SK-N-SH (cell line): ENCODE measurements around the gene SRGAP2B. TPM values are rescaled to one million over a fixed set of nuclear protein-coding genes. Genes with fewer than 3 reads are reported as not detected.
"Not testable (repeated sequence)": the region's sequence is repeated elsewhere in the genome, so short reads cannot be mapped to it uniquely, and the experiment has no call there.

Experiments
- CTCF ChIA-PET: fragments of 300-600, 350-600 bp; formaldehyde crosslinking; extraction: SDS; loops from one replicate; lab custom pipeline; 2021; lab: Yijun Ruan, JAX
- POLR2A ChIA-PET: fragments of 350-600 bp; sonication (Branson Sonifier 250); formaldehyde crosslinking; extraction: SDS; loops from one replicate; lab custom pipeline; 2020; ENCODE audit warnings: antibody characterized with exemption, inconsistent platforms; lab: Yijun Ruan, JAX
- DNase-seq: peaks from one replicate; pipeline ENCODE4 v3.0.0; 2012
- H2AFZ ChIP-seq: fragments of 200-600 bp; sonication (generic); 2 replicates; pipeline ENCODE4 v1.8.1; 2016; ENCODE audit warnings: antibody characterized with exemption, mild to moderate bottlenecking, low read depth
- H3F3A ChIP-seq: fragments of 200-600 bp; sonication (generic); replicated peaks from 2 replicates; pipeline ENCODE3; 2016; ENCODE audit warnings: antibody characterized with exemption, mild to moderate bottlenecking; ENCODE audit not compliant: insufficient read depth
- H3K27ac ChIP-seq, 2 experiments: fragments of 200-500 bp in 1 of 2; fragments of 200-600 bp in 1 of 2; sonication (Bioruptor generic) in 1 of 2; sonication (generic), shearing (Covaris generic) in 1 of 2; 2 replicates each; pipeline versions ENCODE4 v1.5.1 to v1.6.1; 2014 to 2016; ENCODE audit warnings: low read depth in 2 of 2, inconsistent platforms in 1 of 2, low read length in 1 of 2, mild to moderate bottlenecking in 1 of 2, mixed read lengths in 1 of 2
- H3K27me3 ChIP-seq: fragments of 200-600 bp; sonication (generic), shearing (Covaris generic); 2 replicates; pipeline ENCODE4 v1.6.1; 2016; ENCODE audit warnings: mixed run types; ENCODE audit not compliant: insufficient read depth
- H3K36me3 ChIP-seq, 2 experiments: fragments of 200-500 bp in 1 of 2; fragments of 200-600 bp in 1 of 2; sonication (Bioruptor generic) in 1 of 2; sonication (generic) in 1 of 2; replicated peaks in 1 of 2; 2 replicates each; pipeline versions ENCODE3 to v1.5.1; 2014 to 2016; ENCODE audit warnings: low read length in 1 of 2, mild to moderate bottlenecking in 1 of 2; ENCODE audit not compliant: insufficient read depth in 2 of 2, control insufficient read depth in 1 of 2
- H3K4me1 ChIP-seq, 2 experiments: fragments of 200-500 bp in 1 of 2; fragments of 200-600 bp in 1 of 2; sonication (Bioruptor generic) in 1 of 2; sonication (generic), shearing (Covaris generic) in 1 of 2; 2 replicates each; pipeline versions ENCODE4 v1.5.1 to v1.6.1; 2014 to 2016; ENCODE audit warnings: low read depth in 1 of 2, low read length in 1 of 2, mixed run types in 1 of 2; ENCODE audit not compliant: insufficient read depth in 2 of 2, control insufficient read depth in 1 of 2
- H3K4me2 ChIP-seq: fragments of 200-600 bp; sonication (generic), shearing (Covaris generic); 2 replicates; pipeline ENCODE4 v1.6.1; 2017; ENCODE audit warnings: mixed run types
- H3K4me3 ChIP-seq, 2 experiments: fragments of 200-500 bp in 1 of 2; fragments of 200-600 bp in 1 of 2; sonication (Bioruptor generic) in 1 of 2; sonication (generic), shearing (Covaris generic) in 1 of 2; 2 replicates each; pipeline versions ENCODE4 v1.5.1 to v1.8.1; 2014 to 2016; ENCODE audit warnings: low read depth in 2 of 2, inconsistent platforms in 1 of 2, low read length in 1 of 2, mild to moderate bottlenecking in 1 of 2, mixed read lengths in 1 of 2, moderate library complexity in 1 of 2
- H3K79me2 ChIP-seq: fragments of 200-600 bp; sonication (generic); 2 replicates; pipeline ENCODE4 v1.8.1; 2017; ENCODE audit warnings: mild to moderate bottlenecking; ENCODE audit not compliant: insufficient read depth
- H3K9ac ChIP-seq: fragments of 200-600 bp; sonication (generic); 2 replicates; pipeline ENCODE4 v1.6.1; 2017; ENCODE audit warnings: mixed run types
- H3K9me2 ChIP-seq: fragments of 200-600 bp; sonication (generic); 2 replicates; pipeline ENCODE4 v1.6.1; 2017; ENCODE audit warnings: mixed run types
- H3K9me3 ChIP-seq: fragments of 200-600 bp; sonication (generic); 2 replicates; pipeline ENCODE4 v1.6.1; 2017; ENCODE audit warnings: mixed run types, mild to moderate bottlenecking, moderate library complexity
- H4K20me1 ChIP-seq: fragments of 200-600 bp; sonication (generic); 2 replicates; pipeline ENCODE4 v1.6.1; 2017; ENCODE audit warnings: mild to moderate bottlenecking, mixed run types; ENCODE audit not compliant: insufficient read depth
- WGBS: methylation state at CpG from one replicate; pipeline ENCODE4 v1.1.6; 2017; ENCODE audit warnings: low lambda C conversion rate; 5-methylcytosine and 5-hydroxymethylcytosine counted together
- polyA plus RNA-seq, 3 experiments: library from polyadenylated mRNA; depleted of rRNA; stranded (reverse); fragments of >200 nt; gene quantifications; 2 replicates each; pipeline ENCODE4 v1.2.3, GENCODE V29; 2012

SRGAP2B gene
- polyA plus RNA-seq, 1 of the 3 experiments (the other 2 are of a cell fraction): 12.3 TPM

DNA sequence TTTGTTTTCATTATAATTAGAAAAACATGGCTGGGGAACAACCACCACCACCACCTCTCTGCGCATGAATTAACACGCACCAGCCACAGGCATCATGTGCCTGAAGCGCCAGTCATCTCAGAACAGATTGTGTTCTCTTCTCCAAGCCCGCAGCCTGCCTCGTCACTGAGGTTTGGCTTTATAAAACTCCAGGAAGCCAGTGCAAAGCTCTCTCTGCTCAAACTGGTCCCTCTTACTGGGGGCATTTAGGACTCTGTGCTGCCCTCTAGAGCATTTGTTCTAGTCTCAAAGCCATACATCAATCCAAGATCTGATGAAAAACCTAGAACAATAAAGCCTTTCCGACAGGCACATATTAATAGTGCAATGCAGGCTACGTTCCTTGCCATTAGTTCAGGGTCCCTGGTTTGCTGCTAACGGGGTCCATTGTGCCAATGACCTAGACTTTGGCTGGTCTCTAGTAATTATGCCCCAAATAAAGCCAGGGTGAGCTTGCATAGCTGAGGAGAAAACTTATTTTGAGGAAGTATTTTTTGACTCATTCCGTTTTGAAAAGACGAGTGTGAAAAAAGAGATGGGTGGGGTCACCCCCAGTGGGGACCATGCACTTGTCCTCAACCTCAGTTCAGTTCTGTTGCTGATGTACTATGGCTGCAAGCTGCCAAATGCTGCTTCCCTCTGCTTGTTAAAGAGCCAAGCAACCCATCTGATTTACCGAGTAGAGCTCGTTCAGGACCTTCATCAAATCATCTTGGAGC lies 181.0 kb downstream of the SRGAP2B start:
- DNase-seq, H3K36me3 ChIP-seq, H2AFZ ChIP-seq, H4K20me1 ChIP-seq, H3K27ac ChIP-seq, H3K4me2 ChIP-seq, H3F3A ChIP-seq, POLR2A ChIA-PET, H3K9ac ChIP-seq, H3K4me1 ChIP-seq, CTCF ChIA-PET, H3K9me3 ChIP-seq, H3K4me3 ChIP-seq, H3K27me3 ChIP-seq, H3K79me2 ChIP-seq, H3K9me2 ChIP-seq: not testable (repeated sequence)
- WGBS: 90% methylated on average over 3 of the region's 12 CpGs

DNA sequence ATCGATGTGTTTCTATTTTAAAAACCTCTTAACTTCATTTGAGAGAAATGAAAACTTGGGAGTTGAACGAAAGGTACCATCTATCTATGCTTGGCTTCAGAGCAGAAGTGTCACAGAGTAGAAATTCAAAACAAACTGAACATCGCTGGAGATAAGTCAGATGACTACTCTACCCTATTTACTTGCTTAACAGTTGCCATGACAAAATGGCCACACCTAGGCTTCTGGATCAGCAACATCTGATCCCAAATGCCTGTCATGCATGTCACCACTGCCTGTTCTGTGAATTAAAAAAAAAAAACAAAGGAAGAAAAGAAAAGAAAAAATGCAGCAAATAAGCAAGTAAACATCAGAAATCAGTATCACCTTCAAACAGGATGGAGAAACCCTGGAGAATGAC lies 181.7 kb downstream of the SRGAP2B start:
- H3K9ac ChIP-seq, H3K36me3 ChIP-seq, H3K9me2 ChIP-seq, H2AFZ ChIP-seq, H3K79me2 ChIP-seq, H3K27ac ChIP-seq, H3K4me1 ChIP-seq, H4K20me1 ChIP-seq, CTCF ChIA-PET, H3K4me2 ChIP-seq, POLR2A ChIA-PET, H3K9me3 ChIP-seq, H3K27me3 ChIP-seq, H3F3A ChIP-seq, DNase-seq, H3K4me3 ChIP-seq: not testable (repeated sequence)
- WGBS: no CpG with 5 or more reads among the region's 3 CpGs

DNA sequence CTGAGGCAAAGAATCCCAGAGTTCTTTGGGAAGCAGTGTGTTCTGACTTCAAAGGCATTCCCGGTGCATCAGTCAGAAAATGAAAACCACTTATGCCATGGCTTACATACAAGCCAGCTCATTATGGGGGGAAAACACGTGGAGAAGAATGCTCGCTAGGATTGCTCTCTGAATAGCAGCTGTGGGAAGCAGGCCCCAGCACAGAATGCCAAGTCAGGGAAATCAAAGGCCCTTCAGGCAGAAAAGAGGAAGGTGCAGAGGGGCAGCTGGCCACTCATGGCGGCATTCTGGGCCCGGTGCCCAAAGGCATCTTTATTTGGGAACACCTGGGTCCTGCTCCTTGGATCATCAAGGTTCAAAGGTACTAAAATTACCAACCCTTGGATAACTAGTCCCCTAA lies 184.4 kb downstream of the SRGAP2B start:
- H2AFZ ChIP-seq, H3K4me3 ChIP-seq, CTCF ChIA-PET, H4K20me1 ChIP-seq, DNase-seq, H3K36me3 ChIP-seq, H3K9ac ChIP-seq, H3K79me2 ChIP-seq, H3K27me3 ChIP-seq, H3F3A ChIP-seq, H3K9me3 ChIP-seq, H3K9me2 ChIP-seq, H3K4me2 ChIP-seq, H3K4me1 ChIP-seq, H3K27ac ChIP-seq, POLR2A ChIA-PET: not testable (repeated sequence)
- WGBS: no CpG with 5 or more reads among the region's 5 CpGs

DNA sequence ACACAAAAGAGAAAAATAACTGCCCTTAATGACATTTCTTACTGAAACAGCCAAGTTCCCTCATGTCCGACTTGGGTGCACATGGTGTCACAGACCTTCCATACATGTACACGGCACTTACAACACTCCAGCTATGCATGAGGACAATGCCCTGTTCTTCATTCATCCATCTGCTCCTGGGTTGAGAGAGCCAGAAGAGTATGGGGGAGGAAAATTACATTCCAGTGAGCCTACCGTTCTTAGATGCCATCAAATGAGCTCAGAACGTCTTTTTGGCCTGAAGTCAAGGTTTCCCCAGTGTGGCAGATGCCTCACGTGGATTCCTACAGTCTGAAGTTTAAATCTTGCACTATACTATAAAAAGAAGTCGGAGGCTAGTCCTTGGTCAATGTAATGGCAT lies 194.3 kb downstream of the SRGAP2B start:
- H2AFZ ChIP-seq, POLR2A ChIA-PET, H4K20me1 ChIP-seq, H3K4me1 ChIP-seq, H3K27me3 ChIP-seq, H3F3A ChIP-seq, CTCF ChIA-PET, DNase-seq, H3K4me3 ChIP-seq, H3K27ac ChIP-seq, H3K36me3 ChIP-seq, H3K9ac ChIP-seq, H3K9me3 ChIP-seq, H3K4me2 ChIP-seq, H3K79me2 ChIP-seq, H3K9me2 ChIP-seq: not testable (repeated sequence)
- WGBS: no CpG with 5 or more reads among the region's 6 CpGs

DNA sequence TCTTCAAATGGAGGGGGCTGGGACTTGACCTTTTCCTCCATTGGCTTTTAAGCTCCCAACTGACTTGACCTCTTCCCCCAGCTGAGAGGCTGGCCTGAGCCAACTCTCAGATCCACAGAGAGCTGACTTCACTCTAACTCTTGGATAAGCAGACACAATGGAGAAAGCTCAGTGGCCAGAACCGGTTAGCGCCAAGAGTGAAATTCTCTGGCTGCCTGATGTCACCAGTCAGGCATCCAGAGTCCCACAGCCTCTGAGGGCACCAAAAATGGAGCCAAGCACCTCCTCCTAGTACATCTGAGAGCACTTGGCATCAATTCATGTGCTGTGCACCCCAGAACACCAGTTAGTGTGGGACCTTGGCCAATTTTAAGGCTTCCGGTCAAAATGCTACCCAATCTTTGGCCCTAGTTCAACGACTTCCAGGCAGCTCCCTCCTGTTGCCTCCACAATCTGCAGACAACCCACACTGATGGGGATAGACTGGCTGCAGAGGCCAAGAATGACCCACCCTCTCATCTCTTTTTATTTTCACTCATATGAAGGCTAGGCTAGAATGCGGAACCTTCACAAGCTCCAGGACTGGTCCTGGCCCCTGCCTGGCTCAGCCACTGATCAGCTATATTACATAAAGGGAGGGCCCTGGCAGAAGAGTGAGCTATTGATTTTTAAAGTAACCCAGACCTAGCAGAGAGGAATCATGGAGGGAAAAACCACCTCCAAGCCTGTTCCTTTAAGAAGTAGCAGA lies 200.5 kb downstream of the SRGAP2B start:
- WGBS: no CpG with 5 or more reads among the region's 5 CpGs
- H3K4me3 ChIP-seq, H3K9ac ChIP-seq, POLR2A ChIA-PET, H3K79me2 ChIP-seq, H3K27ac ChIP-seq, H3K4me1 ChIP-seq, H3K27me3 ChIP-seq, H3K9me2 ChIP-seq, H3F3A ChIP-seq, H3K9me3 ChIP-seq, DNase-seq, H3K4me2 ChIP-seq, H2AFZ ChIP-seq, H4K20me1 ChIP-seq, CTCF ChIA-PET, H3K36me3 ChIP-seq: not testable (repeated sequence)

DNA sequence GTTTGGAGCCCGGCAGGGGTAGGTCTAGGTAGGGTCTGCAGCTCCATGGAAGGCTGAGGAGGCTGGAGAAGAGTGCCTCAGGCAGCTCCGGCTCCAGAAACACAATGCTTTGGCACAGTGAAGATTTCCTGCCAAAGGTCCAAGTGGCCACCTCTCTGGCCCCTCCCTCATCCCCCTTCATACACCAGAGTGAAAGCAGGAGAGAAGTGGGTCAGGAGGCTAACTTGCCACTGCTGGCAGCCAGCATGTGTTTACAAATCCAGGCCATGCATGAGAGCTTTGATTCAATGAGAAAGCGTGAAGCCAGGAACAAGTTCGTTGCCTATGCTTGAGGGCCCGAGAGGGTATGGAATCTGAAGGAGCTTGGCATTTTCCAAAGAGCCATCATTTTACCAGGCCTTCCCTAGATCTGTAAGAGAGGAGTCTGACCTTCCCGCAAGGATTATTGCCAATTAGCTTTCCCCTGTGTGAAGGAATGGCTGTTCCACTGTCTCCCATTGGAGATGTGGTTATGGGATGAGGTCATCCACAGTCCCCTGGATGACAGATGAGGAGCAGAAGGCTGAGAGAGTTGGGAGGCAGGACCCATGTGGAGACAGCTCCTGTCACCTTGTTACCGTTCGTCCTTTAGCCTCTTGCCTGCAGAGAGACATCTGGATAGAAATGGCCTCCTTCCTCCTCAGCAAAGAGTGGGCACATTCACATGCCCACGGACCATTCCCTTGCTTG lies 201.3 kb downstream of the SRGAP2B start:
- H2AFZ ChIP-seq, POLR2A ChIA-PET, H3K4me3 ChIP-seq, H3F3A ChIP-seq, CTCF ChIA-PET, H3K9me2 ChIP-seq, H3K4me1 ChIP-seq, H3K27me3 ChIP-seq, H4K20me1 ChIP-seq, H3K27ac ChIP-seq, DNase-seq, H3K9me3 ChIP-seq, H3K79me2 ChIP-seq, H3K36me3 ChIP-seq, H3K4me2 ChIP-seq, H3K9ac ChIP-seq: not testable (repeated sequence)
- 100% methylated on average over 3 of the region's 9 CpGs for WGBS
